Caki2 (cell line): Measurements from ENCODE around the gene RIT2. TPM values are rescaled to one million over a fixed set of nuclear protein-coding genes. Genes with fewer than 3 reads are reported as not detected.

Experiments used
- DNase-seq: peaks from one replicate; pipeline ENCODE4 v3.0.0-alpha.2; 2015; ENCODE audit warnings: low read depth
- in situ Hi-C: cut with HindIII; loops from 2 replicates; pipeline ENCODE4 v1.10.0; 2016; ENCODE audit warnings: low sequenced_read_pairs, low pct_unique_long_range_greater_than_20kb, mixed read lengths
- total RNA-seq: library from RNA; depleted of rRNA; stranded (reverse); fragments of >200 nt; shearing (Covaris generic); gene quantifications from 2 replicates; pipeline ENCODE4 v1.2.3, GENCODE V29; 2014; ENCODE audit warnings: low replicate concordance

The RIT2 gene
- total RNA-seq, 1 experiment from 2014 or later: not detected

GRCh38 chr18:42901161-42901560 is 214.3 kb downstream of the RIT2 start:
- in situ Hi-C loops: no loop called here
- DNase-seq: no peak

- in situ Hi-C loops: no loop called here
- DNase-seq: no peak
Measured at GRCh38 chr18:42893977-42894376, 221.5 kb downstream of the RIT2 start.

DNA sequence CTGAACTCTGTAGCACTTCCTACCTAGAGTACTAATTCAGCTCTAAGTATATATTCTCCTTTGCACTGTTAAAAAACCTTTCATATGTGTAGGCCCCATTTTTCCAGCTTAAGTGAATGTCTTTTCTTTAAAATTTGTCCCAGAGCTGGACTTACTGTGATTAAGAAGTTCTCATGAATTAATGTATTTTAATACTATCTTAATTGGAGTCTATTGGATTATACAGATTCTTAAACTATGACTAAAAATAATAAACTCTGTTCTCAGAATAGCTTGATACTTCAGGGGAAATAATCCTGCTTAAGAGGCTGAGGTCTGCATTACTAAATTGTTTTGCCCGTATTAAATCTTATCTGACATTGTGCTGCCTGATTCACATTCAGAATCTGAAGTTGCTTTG is 223.3 kb downstream of the RIT2 start:
- in situ Hi-C loops: no loop called here
- DNase-seq: no peak

- in situ Hi-C loops: no loop called here
- no peak for DNase-seq
Measured at GRCh38 chr18:42891705-42892104, 223.8 kb downstream of the RIT2 start.

DNA sequence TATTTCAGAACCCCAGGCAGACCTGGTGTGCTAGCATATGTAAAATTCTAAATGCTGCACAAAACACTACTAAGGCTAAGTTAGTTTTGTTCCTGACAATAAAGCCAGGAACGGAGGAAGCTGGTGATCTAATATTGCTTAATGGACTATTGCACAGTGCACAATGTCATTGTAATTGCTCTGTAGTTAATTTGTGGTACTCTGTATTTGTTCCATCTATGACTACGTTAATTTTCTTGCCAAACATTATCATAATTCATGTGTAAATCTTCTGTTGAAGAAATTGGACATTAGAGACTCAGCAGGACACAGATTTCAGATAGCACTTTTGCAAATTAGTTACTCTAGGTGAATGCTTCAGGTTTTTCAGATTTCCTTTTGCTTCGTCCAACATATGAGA is 232.3 kb downstream of the RIT2 start:
- DNase-seq: no peak
- in situ Hi-C loops: no loop called here

GRCh38 chr18:42882122-42882521 is 233.4 kb downstream of the RIT2 start:
- in situ Hi-C loops: no loop called here
- DNase-seq: no peak

- in situ Hi-C loops: no loop called here
Measured at GRCh38 chr18:42872838-42873237, 242.6 kb downstream of the RIT2 start.

GRCh38 chr18:42864876-42865275 is 250.6 kb downstream of the RIT2 start:
- DNase-seq: no peak
- in situ Hi-C loops: no loop called here

More at GRCh38 chr18:42872838-42873237, 242.6 kb downstream of the RIT2 start:
- DNase-seq: no peak

DNA sequence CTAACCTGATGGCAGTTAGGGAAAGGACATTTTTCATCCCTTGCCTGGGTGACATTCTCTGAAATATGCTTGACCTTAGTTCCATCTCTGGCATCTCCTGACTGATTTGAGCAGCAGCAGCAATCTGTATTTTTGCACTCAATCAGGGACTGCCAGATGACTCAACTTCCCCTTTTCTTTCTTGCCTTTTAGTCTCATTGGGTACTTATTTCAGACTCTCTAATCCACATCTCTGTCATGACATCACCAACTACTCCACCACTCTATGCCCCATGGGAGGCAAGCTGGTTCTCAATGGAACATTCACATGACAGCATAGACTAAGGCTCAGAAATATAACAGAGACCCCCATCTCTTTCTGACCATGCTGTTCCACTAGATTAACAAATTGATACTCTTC is 254.2 kb downstream of the RIT2 start:
- no peak for DNase-seq
- in situ Hi-C loops: no loop called here

DNA sequence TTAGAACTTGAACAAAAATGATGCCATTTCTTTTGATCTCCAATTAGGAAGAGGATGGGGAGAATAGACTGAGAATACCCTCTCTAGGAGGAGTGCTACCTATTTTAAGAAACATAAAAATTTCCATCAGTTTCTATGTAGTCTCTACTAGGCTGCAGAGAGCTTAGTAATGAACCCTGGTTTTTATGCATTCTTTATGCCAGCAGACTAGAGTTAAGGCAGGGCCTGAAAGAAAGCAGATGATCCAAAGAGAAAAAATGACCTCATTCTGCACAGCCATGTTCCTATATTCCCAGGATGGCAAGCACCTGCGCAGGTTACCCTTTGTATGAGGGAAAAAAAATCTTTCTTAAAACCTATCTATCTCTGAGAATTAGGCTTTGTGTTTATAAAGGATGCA is 254.9 kb downstream of the RIT2 start:
- in situ Hi-C loops: no loop called here

GRCh38 chr18:42860011-42860410 is 255.5 kb downstream of the RIT2 start:
- in situ Hi-C loops: no loop called here
- DNase-seq: peak; percentile 4

More for the DNA sequence above, 254.9 kb downstream of the RIT2 start:
- no peak for DNase-seq

- no peak for DNase-seq
- in situ Hi-C loops: no loop called here
Measured at GRCh38 chr18:42854558-42854957, 260.9 kb downstream of the RIT2 start.

- DNase-seq: peak; percentile 44
- in situ Hi-C loops: no loop called here
Measured at GRCh38 chr18:42850174-42851083, 265.1 kb downstream of the RIT2 start.

GRCh38 chr18:42839408-42839807 is 276.1 kb downstream of the RIT2 start:
- DNase-seq: no peak
- in situ Hi-C loops: no loop called here

- in situ Hi-C loops: no loop called here
Measured at GRCh38 chr18:42838546-42839145, 276.8 kb downstream of the RIT2 start.

DNA sequence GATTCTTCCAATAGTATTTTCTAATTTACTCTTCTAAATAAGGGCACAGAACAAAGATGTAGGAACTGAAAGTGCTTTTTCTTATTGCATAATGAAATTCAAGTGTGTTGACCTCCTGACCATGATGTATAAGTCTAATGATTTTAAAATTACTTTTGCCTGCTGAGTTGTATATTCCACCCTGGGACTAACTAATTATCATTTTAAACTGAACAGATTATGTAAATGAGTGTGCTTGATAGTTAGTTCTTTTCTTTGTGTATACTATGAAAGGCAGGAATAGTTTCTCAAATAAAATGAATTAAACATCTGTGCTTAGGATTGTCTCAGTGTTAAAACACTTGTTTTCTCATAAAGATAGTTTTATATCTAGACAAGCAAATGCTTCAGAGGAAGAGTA is 284.5 kb downstream of the RIT2 start:
- in situ Hi-C loops: no loop called here
- no peak for DNase-seq

More at GRCh38 chr18:42838546-42839145, 276.8 kb downstream of the RIT2 start:
- DNase-seq: no peak

GRCh38 chr18:42828881-42829280 is 286.6 kb downstream of the RIT2 start:
- in situ Hi-C loops: no loop called here
- no peak for DNase-seq

DNA sequence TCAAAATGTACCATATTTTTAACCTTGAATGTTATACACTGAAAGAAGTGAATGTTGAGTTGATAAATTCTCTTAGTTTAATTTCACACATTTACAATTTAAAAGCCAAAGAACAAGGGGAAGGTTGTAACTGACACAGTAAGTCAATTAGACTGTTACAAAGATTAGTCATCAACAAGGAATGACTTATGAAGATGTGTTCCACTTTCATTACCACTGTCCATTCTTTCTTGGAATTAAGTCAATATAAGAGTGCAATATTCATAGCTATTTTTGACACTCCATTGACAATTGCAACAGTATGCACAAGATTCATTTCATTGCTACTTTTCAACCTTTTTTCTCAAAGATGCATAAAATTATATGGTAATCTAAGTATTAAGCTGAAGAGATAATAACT is 291.3 kb downstream of the RIT2 start:
- in situ Hi-C loops: no loop called here
- DNase-seq: no peak

- DNase-seq: no peak
- in situ Hi-C loops: no loop called here
Measured at GRCh38 chr18:42822711-42823110, 292.8 kb downstream of the RIT2 start.

- DNase-seq: no peak
- in situ Hi-C loops: no loop called here
Measured at GRCh38 chr18:42821492-42821891, 294.0 kb downstream of the RIT2 start.
